Adipocyte (in vitro differentiated cells): ENCODE results near the gene DYNC1LI2.
"Not testable (repeated sequence)": the region's sequence is repeated elsewhere in the genome, so short reads cannot be mapped to it uniquely, and the experiment has no call there.

Experiments
- DNase-seq: peaks from one replicate; pipeline ENCODE4 v3.0.0-alpha.2; 2015; ENCODE audit warnings: low read depth
- H3K27me3 ChIP-seq: replicated peaks from 2 replicates; pipeline ENCODE4 v1.7.0; 2013; ENCODE audit warnings: mild to moderate bottlenecking, low read length, moderate library complexity; ENCODE audit not compliant: control insufficient read depth, insufficient read depth
- H3K36me3 ChIP-seq: 2 replicates; pipeline ENCODE4 v1.7.0; 2013; ENCODE audit warnings: low read length, mild to moderate bottlenecking, moderate library complexity; ENCODE audit not compliant: control insufficient read depth, insufficient read depth, severe bottlenecking
- H3K4me1 ChIP-seq: 2 replicates; pipeline ENCODE4 v1.7.0; 2013; ENCODE audit warnings: mild to moderate bottlenecking, low read length, moderate library complexity; ENCODE audit not compliant: control insufficient read depth, insufficient read depth
- H3K4me3 ChIP-seq: 2 replicates; pipeline ENCODE4 v1.7.0; 2013; ENCODE audit warnings: mild to moderate bottlenecking, low read length, moderate library complexity
- H3K9ac ChIP-seq: 2 replicates; pipeline ENCODE4 v1.7.0; 2013; ENCODE audit warnings: mild to moderate bottlenecking, low read length, moderate library complexity
- H3K9me3 ChIP-seq: 2 replicates; pipeline ENCODE4 v1.7.0; 2013; ENCODE audit warnings: mild to moderate bottlenecking, low read length, moderate library complexity; ENCODE audit not compliant: control insufficient read depth

The DYNC1LI2 gene

GRCh38 chr16:66751303-66751991, at the start of gene DYNC1LI2:
Gene DYNC1LI2 (minus strand): TSS chr16:66751609. CDS start chr16:66751591, 18 bp downstream.
- peak within 1 kb of the TSS; percentile 93 for H3K9ac ChIP-seq
- DNase-seq: peak; percentile 88
- peaks cover 19% of the 10 kb centered on the region for H3K4me1 ChIP-seq
- no peaks in the 10 kb centered on the region for H3K27me3 ChIP-seq
- peaks cover 23% of the 10 kb centered on the region for H3K36me3 ChIP-seq
- H3K9me3 ChIP-seq: no peaks in the 10 kb centered on the region
- peak within 1 kb of the TSS; percentile 98 for H3K4me3 ChIP-seq

- Histone ChIP-seq H3K4me3 (no peak overlapping the region), H3K9ac (no peak overlapping the region), H3K27me3 (no peaks in the 10 kb centered on the region), H3K4me1 (no peaks in the 10 kb centered on the region), H3K9me3 (no peaks in the 10 kb centered on the region), H3K36me3 (peaks cover 45% of the 10 kb centered on the region)
- DNase-seq: no peak
These were observed 49.4 kb upstream of the DYNC1LI2 start for GRCh38 chr16:66800856-66801255.

DNA sequence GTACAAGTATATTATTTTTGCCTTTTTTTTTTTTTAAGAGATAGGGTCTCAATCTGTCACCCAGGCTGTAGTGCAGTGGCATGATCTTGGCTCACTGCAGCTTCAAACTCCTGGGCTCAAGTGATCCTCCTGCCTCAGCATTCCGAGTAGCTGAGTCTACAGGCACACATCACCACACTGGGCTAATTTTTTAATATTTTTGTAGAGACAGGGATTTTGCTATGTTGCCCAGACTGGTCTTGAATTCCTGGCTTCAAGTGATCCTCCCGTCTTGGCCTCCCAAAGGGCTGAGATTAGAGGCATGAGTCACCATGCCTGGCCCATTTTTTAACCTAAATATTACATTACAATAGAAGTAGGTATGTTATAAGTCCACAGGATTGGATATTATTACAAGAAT, 46.8 kb upstream of the DYNC1LI2 start:
- H3K4me3 ChIP-seq: no peak overlapping the region
- H3K4me1 ChIP-seq: no peaks in the 10 kb centered on the region
- H3K9ac ChIP-seq: no peak overlapping the region
- H3K27me3 ChIP-seq: no peaks in the 10 kb centered on the region
- peaks cover 18% of the 10 kb centered on the region for H3K36me3 ChIP-seq
- no peaks in the 10 kb centered on the region for H3K9me3 ChIP-seq
- peak; percentile 23 for DNase-seq

GRCh38 chr16:66793984-66794383, 42.6 kb upstream of the DYNC1LI2 start:
- not testable (repeated sequence) for H3K36me3 ChIP-seq, H3K9ac ChIP-seq, DNase-seq, H3K4me3 ChIP-seq, H3K27me3 ChIP-seq, H3K9me3 ChIP-seq, H3K4me1 ChIP-seq

GRCh38 chr16:66790130-66790733, 38.8 kb upstream of the DYNC1LI2 start:
- no peak overlapping the region for H3K4me3 ChIP-seq
- H3K9me3 ChIP-seq: no peaks in the 10 kb centered on the region
- DNase-seq: no peak
- no peaks in the 10 kb centered on the region for H3K27me3 ChIP-seq
- H3K36me3 ChIP-seq: no peaks in the 10 kb centered on the region
- H3K4me1 ChIP-seq: no peaks in the 10 kb centered on the region
- no peak overlapping the region for H3K9ac ChIP-seq

- Histone ChIP-seq H3K9ac (no peak overlapping the region), H3K4me3 (no peak overlapping the region)
- DNase-seq: no peak
These were observed 36.0 kb upstream of the DYNC1LI2 start for GRCh38 chr16:66787427-66787826.

DNA sequence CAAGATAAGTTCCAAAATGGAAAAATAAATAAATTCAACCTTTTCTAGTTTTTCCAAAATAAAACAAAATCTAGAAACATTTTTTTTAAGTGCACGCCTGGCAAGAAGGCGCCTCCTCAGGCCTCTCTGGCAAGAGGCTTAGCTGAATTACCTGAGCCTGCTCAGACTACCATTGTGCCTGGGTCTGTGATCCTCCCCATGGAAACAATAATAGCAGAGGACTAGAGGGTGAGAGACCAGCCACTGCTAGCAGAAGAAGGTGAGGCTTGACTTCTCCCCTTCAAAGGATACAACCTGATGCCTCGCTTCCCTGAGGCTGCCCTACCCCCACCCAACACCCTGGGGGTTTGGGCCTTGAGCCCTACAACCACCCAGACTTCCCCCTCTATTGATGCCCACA, 35.1 kb upstream of the DYNC1LI2 start:
- Histone ChIP-seq H3K4me1 (no peaks in the 10 kb centered on the region), H3K27me3 (no peaks in the 10 kb centered on the region)

More at GRCh38 chr16:66787427-66787826, 36.0 kb upstream of the DYNC1LI2 start:
- Histone ChIP-seq H3K36me3 (no peaks in the 10 kb centered on the region), H3K27me3 (no peaks in the 10 kb centered on the region), H3K9me3 (no peaks in the 10 kb centered on the region), H3K4me1 (no peaks in the 10 kb centered on the region)

DNA sequence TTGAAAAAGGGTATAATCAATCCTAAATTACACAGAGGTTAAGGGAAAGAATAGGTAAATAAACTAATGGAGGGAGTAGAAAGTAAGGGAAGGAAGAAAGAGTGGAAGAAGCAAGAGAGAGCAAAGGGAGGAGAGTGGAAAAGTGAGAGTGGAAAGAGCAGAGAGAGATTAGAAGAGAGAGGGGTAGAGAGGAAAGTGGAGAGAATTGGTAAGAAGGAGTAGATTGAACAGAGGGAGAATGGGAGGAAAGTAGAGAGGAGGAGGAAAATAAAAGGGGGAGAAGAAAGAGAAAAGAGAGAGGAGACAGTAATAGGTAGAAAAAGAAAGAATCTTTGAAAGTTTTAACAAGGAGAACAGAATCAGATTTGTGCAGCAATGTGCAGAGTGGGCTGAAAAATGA, 25.0 kb upstream of the DYNC1LI2 start:
- no peak overlapping the region for H3K9ac ChIP-seq
- H3K9me3 ChIP-seq: no peaks in the 10 kb centered on the region
- no peak overlapping the region for H3K4me3 ChIP-seq
- H3K27me3 ChIP-seq: no peaks in the 10 kb centered on the region
- no peaks in the 10 kb centered on the region for H3K4me1 ChIP-seq
- no peak for DNase-seq
- no peaks in the 10 kb centered on the region for H3K36me3 ChIP-seq

More for the DNA sequence above, 35.1 kb upstream of the DYNC1LI2 start:
- Histone ChIP-seq H3K9me3 (no peaks in the 10 kb centered on the region), H3K9ac (no peak overlapping the region), H3K36me3 (no peaks in the 10 kb centered on the region), H3K4me3 (no peak overlapping the region)
- DNase-seq: no peak

DNA sequence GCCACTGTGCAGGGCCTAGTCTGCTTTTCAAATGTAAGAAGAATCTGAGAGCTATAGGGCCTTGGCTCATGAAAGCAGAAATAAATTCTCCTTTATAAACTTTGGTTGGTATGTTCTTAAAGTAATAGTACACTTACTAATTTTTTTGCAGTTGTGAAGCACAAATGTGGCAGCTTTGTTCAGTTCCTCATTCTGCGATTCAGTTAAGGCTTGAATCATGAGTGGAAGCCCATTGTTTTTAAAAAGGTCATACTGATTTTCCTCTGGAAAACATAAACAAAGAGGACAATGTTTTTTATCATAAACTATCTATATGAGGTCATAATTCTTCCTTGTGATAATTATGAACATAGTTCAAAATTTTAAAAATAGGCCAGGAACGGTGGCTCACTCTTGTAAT, 23.6 kb upstream of the DYNC1LI2 start:
- DNase-seq: no peak
- Histone ChIP-seq H3K9ac (no peak overlapping the region), H3K27me3 (no peaks in the 10 kb centered on the region), H3K9me3 (no peaks in the 10 kb centered on the region), H3K4me1 (no peaks in the 10 kb centered on the region), H3K4me3 (no peak overlapping the region), H3K36me3 (no peaks in the 10 kb centered on the region)

DNA sequence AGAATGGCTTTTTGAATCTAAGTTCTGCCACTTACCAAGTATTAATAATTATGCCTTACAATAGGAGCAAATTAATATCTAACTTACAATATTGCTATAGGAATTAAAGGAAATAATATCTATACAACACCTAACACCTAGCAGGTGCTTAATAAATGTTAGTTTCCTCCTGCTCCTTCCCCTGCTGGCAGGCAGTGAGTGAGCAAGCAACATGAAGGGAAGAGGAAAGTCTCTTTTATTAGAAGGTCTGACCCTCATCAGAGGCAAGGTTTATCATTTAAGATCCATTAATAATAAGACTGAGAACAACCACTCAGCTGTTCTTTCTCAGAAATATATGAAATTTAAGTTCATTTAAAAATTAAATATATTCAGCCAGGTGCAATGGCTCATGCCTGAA, 6.7 kb upstream of the DYNC1LI2 start:
- DNase-seq: no peak
- no peaks in the 10 kb centered on the region for H3K4me1 ChIP-seq
- no peaks in the 10 kb centered on the region for H3K27me3 ChIP-seq
- no peak overlapping the region for H3K4me3 ChIP-seq
- H3K9ac ChIP-seq: no peak overlapping the region
- no peaks in the 10 kb centered on the region for H3K36me3 ChIP-seq
- H3K9me3 ChIP-seq: no peaks in the 10 kb centered on the region

DNA sequence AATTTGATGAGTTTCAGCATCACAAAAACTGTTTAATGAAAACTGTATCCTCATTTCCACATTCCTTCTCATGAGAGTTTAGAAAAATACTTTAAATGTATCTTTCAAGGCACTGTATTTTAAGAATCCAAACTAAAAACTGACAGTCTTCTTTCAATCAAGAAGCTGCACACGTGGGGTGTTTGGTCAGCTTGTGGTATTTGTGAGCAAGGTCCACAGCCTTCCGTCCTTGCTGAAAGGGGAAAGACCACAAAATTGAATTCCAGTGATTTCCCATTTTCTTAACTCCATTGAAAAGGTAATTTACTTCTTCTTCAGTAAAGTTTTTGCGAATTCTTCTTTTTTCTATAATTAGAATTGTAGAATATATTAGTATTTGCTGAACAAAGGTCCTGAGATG, 3.4 kb upstream of the DYNC1LI2 start:
- DNase-seq: no peak
- no peak overlapping the region for H3K4me3 ChIP-seq
- peaks cover 15% of the 10 kb centered on the region for H3K4me1 ChIP-seq

More for the DNA sequence above, 3.4 kb upstream of the DYNC1LI2 start:
- H3K27me3 ChIP-seq: no peaks in the 10 kb centered on the region
- no peaks in the 10 kb centered on the region for H3K36me3 ChIP-seq
- H3K9ac ChIP-seq: no peak overlapping the region
- H3K9me3 ChIP-seq: no peaks in the 10 kb centered on the region
